Esophagus squamous epithelium (tissue), 5 donors: Measurements from ENCODE around the gene DYDC2. TPM values are rescaled to one million over a fixed set of nuclear protein-coding genes. Genes with fewer than 3 reads are reported as not detected.
A peak's percentile ranks its signal among the peaks of the same experiment; 100 is the strongest.

ENCODE experiments used
- DNase-seq: peaks from one replicate; lab custom pipeline; 2025; lab: John Stamatoyannopoulos, UW
- H3K27ac ChIP-seq, 4 donors: fragments of 200-600 bp; sonication (generic); one replicate each; pipeline ENCODE4 v1.5.1; 2016 to 2019; ENCODE audit warnings: mild to moderate bottlenecking in 1 of 4
- H3K27me3 ChIP-seq, 4 donors: fragments of 200-600 bp; sonication (generic); 1 replicate in 3 of 4; 2 replicates in 1 of 4; pipeline versions ENCODE4 v1.5.1 to v1.6.0; 2017 to 2021; ENCODE audit warnings: antibody characterized with exemption in 1 of 4
- H3K36me3 ChIP-seq, 3 donors: fragments of 200-600 bp; sonication (generic); one replicate each; pipeline ENCODE4 v1.5.1; 2016 to 2019
- H3K4me1 ChIP-seq, 3 donors: fragments of 200-600 bp; sonication (generic); one replicate each; pipeline ENCODE4 v1.5.1; 2017 to 2019
- H3K4me3 ChIP-seq, 4 donors: fragments of 200-600 bp; sonication (generic); 1 replicate in 3 of 4; 2 replicates in 1 of 4; pipeline ENCODE4 v1.5.1; 2016 to 2019; ENCODE audit warnings: mild to moderate bottlenecking in 2 of 4, moderate library complexity in 1 of 4
- H3K9me3 ChIP-seq, 3 donors: fragments of 200-600 bp; sonication (generic); one replicate each; pipeline ENCODE4 v1.5.1; 2016 to 2019
- POLR2A ChIP-seq, 4 donors: fragments of 450-650 bp; IDR thresholded peaks; one replicate each; pipeline ENCODE4 v1.6.1; 2017; ENCODE audit warnings: antibody characterized with exemption in 4 of 4, mild to moderate bottlenecking in 4 of 4, moderate library complexity in 3 of 4
- WGBS, 2 donors: methylation state at CpG; one replicate each; pipeline ENCODE4 v1.1.5; 2018; 5-methylcytosine and 5-hydroxymethylcytosine counted together
- intact Hi-C: fragments of 100-400 bp; cut with DNase I; formaldehyde crosslinking; loops from one replicate; pipeline ENCODE4 v1.15.0; 2022
- total RNA-seq, 4 donors: library from RNA; depleted of rRNA; stranded (reverse); fragments of >200 nt; gene quantifications; one replicate each; pipeline ENCODE4 v1.1.0, GENCODE V29; 2016
- TF ChIP-seq, protein P1 (sequence below), 6 experiments: fragments of 450-650 bp in 4 of 6; fragments of 200-600 bp in 2 of 6; sonication (generic) in 2 of 6; IDR thresholded peaks; one replicate each; pipeline ENCODE4 v1.5.1; 2016 to 2019; ENCODE audit warnings: antibody characterized with exemption in 6 of 6, mild to moderate bottlenecking in 4 of 6, moderate library complexity in 4 of 6
- donor health status: DM: yes; HTN: yes; CAD: no.

DYDC2 gene
- total RNA-seq, 4 donors from 2014 or later = 0.15 TPM; not detected in 3

DNA sequence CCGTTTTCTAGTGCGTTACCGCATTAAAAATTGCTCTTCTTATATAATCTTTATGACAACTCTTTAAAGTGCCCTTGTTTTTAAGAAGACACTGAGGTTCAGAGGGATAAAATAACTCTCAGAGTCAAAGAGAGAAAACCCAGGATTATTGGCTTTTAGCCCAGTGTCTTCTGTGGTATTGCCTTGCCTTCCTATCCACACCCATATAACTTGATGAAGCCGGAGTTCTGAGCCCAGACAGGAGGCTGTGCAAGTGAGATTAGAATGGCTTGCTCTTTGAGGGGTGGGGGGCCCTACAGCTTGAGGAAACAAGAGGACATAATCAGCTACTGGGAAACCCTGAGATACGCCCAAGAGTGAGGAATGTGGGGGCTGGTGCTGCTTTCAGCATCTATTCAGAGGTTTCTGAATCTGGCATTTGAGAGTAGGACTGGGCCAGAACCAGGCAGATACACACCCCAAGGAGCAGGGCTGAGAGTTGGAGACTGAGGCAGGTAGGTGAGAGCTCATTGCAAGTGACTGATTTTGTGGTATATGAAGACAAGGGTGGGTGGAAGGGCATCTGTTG is 54.1 kb downstream of the DYDC2 start:
- H3K27ac ChIP-seq = peak overlapping the region; percentile 80 to 90 (median 84)
- peaks cover 55 to 94% (median 73%) of the 10 kb centered on the region in 3 donors for H3K4me1 ChIP-seq
- intact Hi-C loops = no loop called here
- no peaks in the 10 kb centered on the region for H3K9me3 ChIP-seq
- H3K36me3 ChIP-seq = no peaks in the 10 kb centered on the region
- TF ChIP-seq, protein P1, sequence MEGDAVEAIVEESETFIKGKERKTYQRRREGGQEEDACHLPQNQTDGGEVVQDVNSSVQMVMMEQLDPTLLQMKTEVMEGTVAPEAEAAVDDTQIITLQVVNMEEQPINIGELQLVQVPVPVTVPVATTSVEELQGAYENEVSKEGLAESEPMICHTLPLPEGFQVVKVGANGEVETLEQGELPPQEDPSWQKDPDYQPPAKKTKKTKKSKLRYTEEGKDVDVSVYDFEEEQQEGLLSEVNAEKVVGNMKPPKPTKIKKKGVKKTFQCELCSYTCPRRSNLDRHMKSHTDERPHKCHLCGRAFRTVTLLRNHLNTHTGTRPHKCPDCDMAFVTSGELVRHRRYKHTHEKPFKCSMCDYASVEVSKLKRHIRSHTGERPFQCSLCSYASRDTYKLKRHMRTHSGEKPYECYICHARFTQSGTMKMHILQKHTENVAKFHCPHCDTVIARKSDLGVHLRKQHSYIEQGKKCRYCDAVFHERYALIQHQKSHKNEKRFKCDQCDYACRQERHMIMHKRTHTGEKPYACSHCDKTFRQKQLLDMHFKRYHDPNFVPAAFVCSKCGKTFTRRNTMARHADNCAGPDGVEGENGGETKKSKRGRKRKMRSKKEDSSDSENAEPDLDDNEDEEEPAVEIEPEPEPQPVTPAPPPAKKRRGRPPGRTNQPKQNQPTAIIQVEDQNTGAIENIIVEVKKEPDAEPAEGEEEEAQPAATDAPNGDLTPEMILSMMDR (IDR thresholded peaks at IDR 0.05) = no peak
- no peak for TF ChIP-seq POLR2A (IDR thresholded peaks at IDR 0.05)
- no peaks in the 10 kb centered on the region for H3K27me3 ChIP-seq
- DNase-seq = no peak
- peak overlapping the region in 2 of 4 donors; percentile 1 to 75 for H3K4me3 ChIP-seq
- 57 to 65% methylated on average over 4 of the region's 5 CpGs for WGBS, 2 donors

DNA sequence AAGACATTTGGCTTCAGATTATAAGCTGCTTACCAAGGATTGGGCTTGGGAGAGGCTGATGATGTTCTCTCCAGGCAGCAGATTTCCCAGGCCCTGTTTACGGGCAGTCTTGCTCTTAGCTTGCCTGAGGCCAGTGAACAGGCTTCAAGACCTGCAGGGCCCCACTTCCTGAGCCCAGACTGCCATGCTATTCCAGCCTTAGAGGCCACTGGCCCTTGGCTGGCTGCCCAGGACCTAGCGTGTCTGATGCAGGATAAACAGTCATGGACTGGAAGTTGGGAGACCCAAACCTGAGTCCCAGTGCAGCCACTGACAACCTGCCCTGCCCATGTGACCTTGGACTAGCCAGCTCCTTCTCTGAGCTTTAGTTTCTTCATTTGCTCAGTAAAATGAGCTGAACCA is 54.7 kb downstream of the DYDC2 start:
- intact Hi-C loops = no loop called here
- Histone ChIP-seq H3K4me1 (peaks cover 62 to 94% (median 72%) of the 10 kb centered on the region in 3 donors), H3K27ac (peak overlapping the region; percentile 80 to 90 (median 84)), H3K36me3 (no peaks in the 10 kb centered on the region), H3K9me3 (no peaks in the 10 kb centered on the region), H3K4me3 (no peak overlapping the region), H3K27me3 (no peaks in the 10 kb centered on the region)
- DNase-seq = no peak
- WGBS, 2 donors = 50% methylated on average over 1 of the region's 2 CpGs; no CpG with 5 or more reads in 1 of the 2 donors
- TF ChIP-seq, protein P1 (IDR thresholded peaks at IDR 0.05) = no peak
- no peak for TF ChIP-seq POLR2A (IDR thresholded peaks at IDR 0.05)

- TF ChIP-seq, protein P1 (IDR thresholded peaks at IDR 0.05) = no peak
- TF ChIP-seq POLR2A (IDR thresholded peaks at IDR 0.05) = peak in 1 of 4 donors; percentile 14
- WGBS, 2 donors = 56 to 57% methylated on average over 1 of the region's 1 CpG
- Histone ChIP-seq H3K4me1 (peaks cover 65 to 97% (median 77%) of the 10 kb centered on the region in 3 donors), H3K4me3 (no peak overlapping the region), H3K27ac (peak overlapping the region; percentile 80 to 90 (median 84)), H3K27me3 (no peaks in the 10 kb centered on the region), H3K36me3 (no peaks in the 10 kb centered on the region), H3K9me3 (no peaks in the 10 kb centered on the region)
- no peak for DNase-seq
- intact Hi-C loops = no loop called here
These were observed 55.2 kb downstream of the DYDC2 start for GRCh38 chr10:80411681-80412220.

- peaks cover 67 to 100% (median 76%) of the 10 kb centered on the region in 3 donors for H3K4me1 ChIP-seq
These were observed 55.9 kb downstream of the DYDC2 start for GRCh38 chr10:80412486-80412885.

More at GRCh38 chr10:80412486-80412885, 55.9 kb downstream of the DYDC2 start:
- TF ChIP-seq, protein P1 (IDR thresholded peaks at IDR 0.05) = no peak
- no peak for TF ChIP-seq POLR2A (IDR thresholded peaks at IDR 0.05)
- no peaks in the 10 kb centered on the region for H3K9me3 ChIP-seq
- intact Hi-C loops = no loop called here
- H3K27me3 ChIP-seq = no peaks in the 10 kb centered on the region
- peak overlapping the region; percentile 80 to 90 (median 84) for H3K27ac ChIP-seq
- no peak for DNase-seq
- no peaks in the 10 kb centered on the region for H3K36me3 ChIP-seq
- 55 to 56% methylated on average over 5 of the region's 5 CpGs for WGBS, 2 donors
- H3K4me3 ChIP-seq = no peak overlapping the region
